ENCODE data around the gene CFAP57. TPM values are rescaled to one million over a fixed set of nuclear protein-coding genes. Genes with fewer than 3 reads are reported as not detected.

CFAP57 gene
- total RNA-seq, 4 donors from 2014 or later = 2.1 to 5.6 (median 4.1) TPM

DNA sequence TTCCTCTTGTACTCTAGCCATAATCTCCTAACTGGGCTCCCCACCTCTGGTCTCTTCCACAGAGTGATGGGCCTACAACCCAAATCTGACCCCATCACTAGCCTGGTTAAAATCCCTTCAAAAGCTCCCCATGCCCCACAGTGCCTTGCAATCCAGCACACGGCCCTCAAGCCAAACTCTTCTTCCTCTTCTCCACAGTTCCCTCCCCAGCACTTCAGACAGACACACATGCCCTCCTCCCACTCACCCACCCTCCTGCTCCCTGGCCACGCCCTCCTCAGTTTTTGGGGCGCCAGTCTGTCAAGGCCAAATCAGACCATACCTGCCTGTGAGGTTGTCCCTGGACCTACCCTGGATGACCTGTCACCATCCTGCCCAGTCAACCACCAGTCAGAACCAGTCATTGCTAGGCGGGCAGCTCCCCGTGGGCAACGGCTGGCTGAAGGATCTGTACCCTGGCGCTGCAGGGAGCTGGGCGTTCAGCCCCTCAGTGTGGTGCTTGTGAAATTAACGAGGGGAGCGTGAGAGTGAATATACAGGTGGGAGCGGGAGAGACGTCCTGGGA is 112.5 kb downstream of the CFAP57 start:
- peaks cover 13 to 19% of the 10 kb centered on the region in 2 donors for H3K4me1 ChIP-seq
- TF ChIP-seq POLR2A (IDR thresholded peaks at IDR 0.05) = no peak
- H3K9me3 ChIP-seq = no peaks in the 10 kb centered on the region
- peak overlapping the region; percentile 40 to 91 (median 79) for H3K27ac ChIP-seq
- WGBS, 2 donors = 40 to 54% methylated on average over 12 of the region's 12 CpGs
- DNase-seq = peak; percentile 60 to 63
- H3K36me3 ChIP-seq = no peaks in the 10 kb centered on the region
- no peaks in the 10 kb centered on the region for H3K27me3 ChIP-seq
- peak overlapping the region in 2 of 3 donors; percentile 35 to 40 for H3K4me3 ChIP-seq (replicated peaks in 1 of 3)
- intact Hi-C loops (cut with DNase I) = no loop called here

DNA sequence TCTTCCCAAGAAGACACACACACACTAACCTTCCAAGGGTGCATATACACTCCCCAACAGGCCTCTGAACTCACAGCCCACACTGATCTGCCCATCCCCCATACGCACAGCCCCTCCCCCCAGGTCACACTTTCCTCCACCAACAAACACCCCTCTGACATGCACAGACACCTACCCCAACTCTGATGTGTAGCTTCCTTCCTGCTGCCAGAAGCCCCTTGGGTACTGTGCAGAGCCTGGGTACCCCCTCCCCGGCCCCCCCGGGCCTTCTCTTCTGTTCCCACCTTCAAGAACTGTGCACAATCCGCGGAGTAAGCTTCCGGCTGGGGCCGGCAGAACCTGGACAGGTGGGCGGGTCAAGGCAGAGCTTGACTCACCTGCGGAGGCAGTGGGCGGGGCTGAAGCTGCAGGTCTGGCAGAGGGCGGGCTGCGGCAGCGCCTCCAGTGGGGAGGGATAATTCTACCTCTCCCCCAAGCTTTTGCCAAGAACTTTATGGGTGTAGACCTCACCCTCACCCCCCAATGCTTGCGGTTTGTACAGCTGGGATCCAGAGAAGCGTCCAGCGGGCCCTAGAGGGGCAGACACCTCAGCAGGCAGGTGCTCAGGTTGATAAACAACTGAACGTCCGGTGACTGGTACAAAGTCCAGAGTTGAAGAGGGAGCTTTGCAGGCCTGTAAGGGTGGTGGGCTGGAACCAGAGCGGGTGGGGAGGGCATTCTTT is 113.3 kb downstream of the CFAP57 start, which contains the start of gene C1orf210:
Gene C1orf210, minus strand, starts transcription at position 313 of the 722 bp plus-strand sequence. CDS start 2,311 bp downstream, outside the sequence.
- H3K27me3 ChIP-seq = no peaks in the 10 kb centered on the region
- H3K27ac ChIP-seq = peak within 1 kb of the TSS; percentile 40 to 91 (median 79)
- DNase-seq = peak; percentile 98
- H3K4me3 ChIP-seq (replicated peaks in 1 of 3) = peak within 1 kb of the TSS in 2 of 3 donors; percentile 35 to 40
- H3K9me3 ChIP-seq = no peaks in the 10 kb centered on the region
- intact Hi-C loops (cut with DNase I) = no loop called here
- peaks cover 13 to 23% of the 10 kb centered on the region in 2 donors for H3K4me1 ChIP-seq
- H3K36me3 ChIP-seq = no peaks in the 10 kb centered on the region
- peak in 1 of 2 donors; percentile 93 for TF ChIP-seq POLR2A (IDR thresholded peaks at IDR 0.05)
- peak in 4 of 6 experiments; percentile 43 to 61 (median 51) for TF ChIP-seq CTCF (IDR thresholded peaks at IDR 0.05)
- WGBS, 2 donors = 17 to 23% methylated on average over 19 of the region's 19 CpGs

DNA sequence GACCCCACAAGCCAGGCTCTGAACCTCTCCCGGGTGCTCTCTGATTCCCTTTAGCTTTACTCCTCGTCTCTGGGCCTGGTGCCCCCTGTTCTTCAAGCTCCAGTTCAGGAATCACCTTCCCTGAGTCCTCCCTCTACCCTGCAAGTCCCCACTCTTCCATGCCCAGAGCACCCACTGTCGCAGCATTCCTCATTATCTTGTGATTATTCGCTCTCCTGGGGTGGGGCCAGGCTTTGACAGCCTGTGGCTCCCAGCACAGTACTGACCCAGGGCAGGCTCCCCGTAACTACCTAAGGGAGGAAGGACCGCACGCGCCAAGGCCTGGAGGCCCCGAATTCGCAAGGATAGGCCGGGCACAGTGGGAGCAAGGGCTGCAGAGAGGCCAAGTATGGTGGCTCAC is 114.0 kb downstream of the CFAP57 start:
- intact Hi-C loops (cut with DNase I) = no loop called here
- no peak for DNase-seq
- no peaks in the 10 kb centered on the region for H3K27me3 ChIP-seq
- H3K36me3 ChIP-seq = no peaks in the 10 kb centered on the region
- peaks cover 13 to 28% of the 10 kb centered on the region in 2 donors for H3K4me1 ChIP-seq
- H3K4me3 ChIP-seq (replicated peaks in 1 of 3) = peak overlapping the region in 1 of 3 donors; percentile 40
- WGBS, 2 donors = 89 to 91% methylated on average over 11 of the region's 11 CpGs
- TF ChIP-seq POLR2A (IDR thresholded peaks at IDR 0.05) (no peak), CTCF (IDR thresholded peaks at IDR 0.05) (no peak)
- H3K27ac ChIP-seq = peak overlapping the region; percentile 40 to 91 (median 79)
- no peaks in the 10 kb centered on the region for H3K9me3 ChIP-seq

DNA sequence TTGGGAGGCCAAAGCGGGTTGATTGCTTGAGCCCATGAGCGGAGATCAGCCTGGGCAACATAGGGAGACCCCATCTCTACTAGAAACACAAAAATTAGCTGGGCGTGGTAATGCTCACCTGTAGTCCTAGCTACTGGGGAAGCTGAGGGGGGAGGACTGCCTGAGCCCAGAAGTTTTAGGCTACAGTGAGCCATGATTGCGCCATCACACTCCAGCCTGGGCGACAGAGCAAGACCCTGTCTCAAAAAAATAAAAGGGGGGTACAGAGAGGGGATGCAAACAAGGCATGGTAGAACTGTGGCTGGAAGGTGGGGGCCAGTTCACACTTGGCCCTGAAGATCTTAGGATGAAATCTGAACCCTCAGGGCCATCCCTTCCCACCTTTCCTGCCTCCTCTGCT is 114.4 kb downstream of the CFAP57 start:
- intact Hi-C loops (cut with DNase I) = no loop called here
- peaks cover 13 to 28% of the 10 kb centered on the region in 2 donors for H3K4me1 ChIP-seq
- H3K36me3 ChIP-seq = no peaks in the 10 kb centered on the region
- H3K9me3 ChIP-seq = no peaks in the 10 kb centered on the region
- H3K4me3 ChIP-seq (replicated peaks in 1 of 3) = no peak overlapping the region
- peak overlapping the region; percentile 40 to 91 (median 79) for H3K27ac ChIP-seq
- WGBS, 2 donors = 95 to 97% methylated on average over 5 of the region's 5 CpGs
- H3K27me3 ChIP-seq = no peaks in the 10 kb centered on the region
- DNase-seq = no peak
- TF ChIP-seq CTCF (IDR thresholded peaks at IDR 0.05) = no peak
- TF ChIP-seq POLR2A (IDR thresholded peaks at IDR 0.05) = no peak

DNA sequence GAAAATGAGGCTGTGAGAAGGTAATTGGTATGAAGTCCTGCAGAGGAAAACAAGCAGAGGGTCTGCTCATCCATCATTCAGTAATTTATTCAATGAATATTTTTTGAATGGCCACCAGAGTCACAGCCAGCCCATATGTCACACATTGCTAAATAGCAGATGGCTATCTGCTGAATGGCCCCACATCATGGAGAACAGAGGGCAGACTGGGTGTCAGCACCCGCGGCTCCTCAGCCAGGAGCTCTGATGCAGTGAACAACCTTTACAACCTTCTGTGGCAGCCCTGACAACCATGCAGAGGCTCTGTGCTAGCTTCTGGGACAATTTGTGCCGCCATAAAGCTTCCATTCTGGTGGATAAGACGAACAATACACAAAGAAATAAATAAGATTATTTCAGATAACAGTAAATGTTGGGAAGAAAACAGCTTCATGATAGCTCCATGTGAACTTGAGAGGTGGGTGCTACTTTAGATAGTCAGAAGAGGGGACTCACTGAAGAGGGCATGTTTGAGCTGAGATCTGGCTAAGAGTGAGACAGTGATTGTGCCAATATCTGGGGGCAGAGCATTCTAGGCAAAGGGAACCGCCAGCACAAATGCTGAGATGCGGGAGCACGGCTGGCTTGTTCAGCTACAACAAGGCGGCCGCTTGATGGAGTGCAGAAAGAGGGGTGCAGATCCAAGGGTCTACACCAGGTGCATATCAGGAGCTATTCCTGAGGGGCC is 116.1 kb downstream of the CFAP57 start:
- intact Hi-C loops (cut with DNase I) = no loop called here
- no peaks in the 10 kb centered on the region for H3K36me3 ChIP-seq
- DNase-seq = no peak

More for the DNA sequence above, 116.1 kb downstream of the CFAP57 start:
- H3K4me3 ChIP-seq (replicated peaks in 1 of 3) = no peak overlapping the region
- peaks cover 19 to 40% of the 10 kb centered on the region in 2 donors for H3K4me1 ChIP-seq
- H3K27ac ChIP-seq = peak overlapping the region in 2 of 3 donors; percentile 20 to 44
- no peaks in the 10 kb centered on the region for H3K9me3 ChIP-seq
- no peaks in the 10 kb centered on the region for H3K27me3 ChIP-seq
- TF ChIP-seq CTCF (IDR thresholded peaks at IDR 0.05) (no peak), POLR2A (IDR thresholded peaks at IDR 0.05) (no peak)
- 90 to 91% methylated on average over 9 of the region's 9 CpGs for WGBS, 2 donors
